ENCODE measurements around the gene GBX2.
A peak's percentile ranks its signal among the peaks of the same experiment; 100 is the strongest.
"Not testable (repeated sequence)": the region's sequence is repeated elsewhere in the genome, so short reads cannot be mapped to it uniquely, and the experiment has no call there.

GBX2 gene

GRCh38 chr2:236143811-236144210 is 24.4 kb downstream of the GBX2 start:
- DNase-seq: no peak

GRCh38 chr2:236141616-236142015 is 26.6 kb downstream of the GBX2 start:
- DNase-seq: not testable (repeated sequence)

GRCh38 chr2:236137066-236137465 is 31.1 kb downstream of the GBX2 start:
- no peak for DNase-seq

GRCh38 chr2:236136538-236136937 is 31.6 kb downstream of the GBX2 start:
- no peak for DNase-seq

- peak; percentile 6 for DNase-seq
Measured at GRCh38 chr2:236133410-236134012, 34.7 kb downstream of the GBX2 start.

- DNase-seq: no peak
Measured at GRCh38 chr2:236131073-236131692, 37.0 kb downstream of the GBX2 start.

- no peak for DNase-seq
Measured at GRCh38 chr2:236130349-236130998, 37.7 kb downstream of the GBX2 start.

- no peak for DNase-seq
Measured at GRCh38 chr2:236129935-236130334, 38.3 kb downstream of the GBX2 start.

- DNase-seq: no peak
Measured at GRCh38 chr2:236128321-236128720, 39.9 kb downstream of the GBX2 start.

GRCh38 chr2:236127010-236127409 is 41.2 kb downstream of the GBX2 start:
- DNase-seq: no peak

GRCh38 chr2:236125541-236125940 is 42.6 kb downstream of the GBX2 start:
- no peak for DNase-seq

- DNase-seq: no peak
Measured at GRCh38 chr2:236124182-236124893, 43.8 kb downstream of the GBX2 start.

GRCh38 chr2:236123716-236124115 is 44.5 kb downstream of the GBX2 start:
- DNase-seq: no peak

GRCh38 chr2:236122236-236122635 is 46.0 kb downstream of the GBX2 start:
- no peak for DNase-seq

- no peak for DNase-seq
Measured at GRCh38 chr2:236121546-236121945, 46.6 kb downstream of the GBX2 start.

- no peak for DNase-seq
Measured at GRCh38 chr2:236120829-236121228, 47.4 kb downstream of the GBX2 start.

GRCh38 chr2:236120141-236120601 is 48.0 kb downstream of the GBX2 start:
- DNase-seq: no peak

- no peak for DNase-seq
Measured at GRCh38 chr2:236119476-236119875, 48.7 kb downstream of the GBX2 start.

GRCh38 chr2:236119003-236119402 is 49.2 kb downstream of the GBX2 start:
- no peak for DNase-seq

GRCh38 chr2:236117861-236118269 is 50.3 kb downstream of the GBX2 start:
- peak; percentile 36 for DNase-seq

- DNase-seq: no peak
Measured at GRCh38 chr2:236117401-236117800, 50.8 kb downstream of the GBX2 start.
